Stomach (tissue), 9 donors: ENCODE results near the gene MMP13. TPM values are rescaled to one million over a fixed set of nuclear protein-coding genes. Genes with fewer than 3 reads are reported as not detected.

Experiments
- DNase-seq, 2 donors: peaks; one replicate each; pipeline versions ENCODE4 v3.0.0 to v3.0.0-alpha.2; 2013 to 2019
- H3K27ac ChIP-seq, 5 donors: fragments of 200-600 bp in 4 of 5; sonication (generic) in 4 of 5; one replicate each; pipeline ENCODE4 v1.5.1; 2013 to 2019; ENCODE audit warnings: mild to moderate bottlenecking in 1 of 5, moderate library complexity in 1 of 5
- H3K27me3 ChIP-seq, 3 donors: fragments of 200-600 bp; sonication (generic); one replicate each; pipeline ENCODE4 v1.5.1; 2017 to 2019; ENCODE audit warnings: mixed run types in 1 of 3
- H3K36me3 ChIP-seq, 4 donors: fragments of 200-600 bp; sonication (generic); 1 replicate in 3 of 4; 2 replicates in 1 of 4; pipeline ENCODE4 v1.5.1; 2016 to 2019
- H3K4me1 ChIP-seq, 4 donors: fragments of 200-600 bp; sonication (generic); one replicate each; pipeline ENCODE4 v1.5.1; 2016 to 2019
- H3K4me3 ChIP-seq, 4 donors: fragments of 200-600 bp; sonication (generic) in 3 of 4; one replicate each; pipeline ENCODE4 v1.5.1; 2016 to 2019; ENCODE audit warnings: mild to moderate bottlenecking in 1 of 4
- H3K9me3 ChIP-seq, 4 donors: fragments of 200-600 bp; sonication (generic); one replicate each; pipeline ENCODE4 v1.5.1; 2016 to 2019
- CTCF ChIP-seq, 7 experiments: fragments of 450-650 bp in 4 of 7; fragments of 200-600 bp in 3 of 7; sonication (generic) in 3 of 7; IDR thresholded peaks; one replicate each; pipeline ENCODE4 v1.5.1; 2016 to 2019; ENCODE audit warnings: antibody characterized with exemption in 7 of 7, control low read depth in 2 of 7, mild to moderate bottlenecking in 1 of 7
- EP300 ChIP-seq: sonication (generic); formaldehyde crosslinking; IDR thresholded peaks from one replicate; pipeline ENCODE4 v1.6.1; 2017; ENCODE audit warnings: antibody characterized with exemption
- POLR2A ChIP-seq, 4 donors: fragments of 450-650 bp; IDR thresholded peaks; one replicate each; pipeline ENCODE4 v1.6.1; 2016; ENCODE audit warnings: antibody characterized with exemption in 4 of 4, control low read depth in 2 of 4, mild to moderate bottlenecking in 1 of 4, moderate library complexity in 1 of 4
- POLR2AphosphoS5 ChIP-seq, 3 donors: sonication (generic); formaldehyde crosslinking; IDR thresholded peaks; one replicate each; pipeline ENCODE4 v1.6.1; 2016; ENCODE audit warnings: antibody characterized with exemption in 3 of 3
- WGBS, 5 donors: extraction: QIAGEN DNeasy Blood & Tissue Kit in 3 of 5; methylation state at CpG; one replicate each; pipeline versions ENCODE4 v1.1.5 to v1.1.7; 2013 to 2018; 5-methylcytosine and 5-hydroxymethylcytosine counted together
- intact Hi-C: fragments of 100-400 bp; cut with DNase I; formaldehyde crosslinking; loops from one replicate; pipeline ENCODE4 v1.15.1; 2023; ENCODE audit warnings: low total_unique reads
- polyA plus RNA-seq, 3 donors: library from polyadenylated mRNA; stranded (reverse); fragments of 200-250 nt; gene quantifications; one replicate each; pipeline ENCODE4 v1.2.3, GENCODE V29; 2013
- total RNA-seq, 5 donors: library from RNA; depleted of rRNA; stranded (reverse); fragments of >200 nt; gene quantifications; one replicate each; pipeline versions ENCODE4 v1.1.0 to v1.2.3, GENCODE V29; 2014 to 2016
- donor health status: healthy with polysubstance abuse.
- donor health status: Bipolar disorder and iron deficiency.
- donor health status: healthy.

MMP13 gene
- total and polyA plus RNA-seq, 8 donors, result 0.25 TPM; not detected in 7

GRCh38 chr11:102921587-102922220 is 33.8 kb downstream of the MMP13 start:
- 46 to 67% (median 60%) methylated on average over 3 of the region's 3 CpGs for WGBS, 5 donors
- Histone ChIP-seq H3K27me3 (no peaks in the 10 kb centered on the region), H3K9me3 (no peaks in the 10 kb centered on the region), H3K36me3 (no peaks in the 10 kb centered on the region), H3K4me1 (no peaks in the 10 kb centered on the region), H3K4me3 (no peak overlapping the region), H3K27ac (no peak overlapping the region)
- no peak for DNase-seq
- TF ChIP-seq EP300 (no peak), POLR2AphosphoS5 (IDR thresholded peaks at IDR 0.05) (no peak), CTCF (IDR thresholded peaks at IDR 0.05) (no peak), POLR2A (IDR thresholded peaks at IDR 0.05) (no peak)
- intact Hi-C loops, result no loop called here

GRCh38 chr11:102920118-102920684 is 35.3 kb downstream of the MMP13 start:
- 72 to 83% (median 76%) methylated on average over 13 of the region's 13 CpGs for WGBS, 5 donors
- TF ChIP-seq POLR2AphosphoS5 (IDR thresholded peaks at IDR 0.05) (no peak), EP300 (no peak), CTCF (IDR thresholded peaks at IDR 0.05) (no peak), POLR2A (IDR thresholded peaks at IDR 0.05) (no peak)

GRCh38 chr11:102915044-102915375 is 40.5 kb downstream of the MMP13 start:
- intact Hi-C loops, result no loop called here

More at GRCh38 chr11:102920118-102920684, 35.3 kb downstream of the MMP13 start:
- no peaks in the 10 kb centered on the region for H3K4me1 ChIP-seq
- intact Hi-C loops, result no loop called here
- no peak overlapping the region for H3K27ac ChIP-seq
- H3K9me3 ChIP-seq, result no peaks in the 10 kb centered on the region
- no peaks in the 10 kb centered on the region for H3K36me3 ChIP-seq
- H3K4me3 ChIP-seq, result no peak overlapping the region
- DNase-seq, result no peak
- no peaks in the 10 kb centered on the region for H3K27me3 ChIP-seq

More at GRCh38 chr11:102915044-102915375, 40.5 kb downstream of the MMP13 start:
- no peak overlapping the region for H3K27ac ChIP-seq
- peaks cover 0 to 3% (median 0%) of the 10 kb centered on the region in 4 donors for H3K4me1 ChIP-seq
- H3K36me3 ChIP-seq, result no peaks in the 10 kb centered on the region
- no peak for DNase-seq
- peak in 1 of 7 experiments; percentile 3 for TF ChIP-seq CTCF (IDR thresholded peaks at IDR 0.05)
- no peak for TF ChIP-seq EP300
- H3K4me3 ChIP-seq, result no peak overlapping the region
- no peaks in the 10 kb centered on the region for H3K27me3 ChIP-seq
- H3K9me3 ChIP-seq, result no peaks in the 10 kb centered on the region
